CD14-positive monocyte (primary cell): Measurements from ENCODE around the gene FSCN2. TPM values are rescaled to one million over a fixed set of nuclear protein-coding genes. Genes with fewer than 3 reads are reported as not detected.

Source experiments
- DNase-seq, 3 donors: peaks; one replicate each; pipeline ENCODE4 v3.0.0-alpha.2; 2011 to 2022
- H2AFZ ChIP-seq: 2 replicates; pipeline ENCODE4 v1.6.0; 2012; ENCODE audit warnings: mild to moderate bottlenecking, low read depth, low read length, inconsistent platforms; ENCODE audit not compliant: insufficient read depth, poor library complexity, severe bottlenecking
- H3K27ac ChIP-seq, 2 donors: 1 replicate in 1 of 2; 2 replicates in 1 of 2; pipeline ENCODE4 v1.5.1; 2012 to 2013; ENCODE audit warnings: low read length in 2 of 2, control low read depth in 1 of 2, inconsistent platforms in 1 of 2, low read depth in 1 of 2, mild to moderate bottlenecking in 1 of 2
- H3K27me3 ChIP-seq, 2 donors: one replicate each; pipeline versions ENCODE4 v1.6.0 to v1.6.1; 2011 to 2013; ENCODE audit warnings: low read length in 2 of 2; ENCODE audit not compliant: control insufficient read depth in 2 of 2, insufficient read depth in 2 of 2
- H3K36me3 ChIP-seq, 2 donors: replicated peaks in 1 of 2; 1 replicate in 1 of 2; 2 replicates in 1 of 2; pipeline versions ENCODE4 v1.5.1 to v1.6.1; 2012 to 2013; ENCODE audit warnings: low read length in 2 of 2, control low read depth in 1 of 2, inconsistent platforms in 1 of 2, mild to moderate bottlenecking in 1 of 2; ENCODE audit not compliant: insufficient read depth in 2 of 2, control insufficient read depth in 1 of 2
- H3K4me1 ChIP-seq, 2 donors: 1 replicate in 1 of 2; 2 replicates in 1 of 2; pipeline versions ENCODE4 v1.5.1 to v1.6.1; 2012 to 2013; ENCODE audit warnings: low read length in 2 of 2, control low read depth in 1 of 2, inconsistent platforms in 1 of 2, mild to moderate bottlenecking in 1 of 2, moderate library complexity in 1 of 2; ENCODE audit not compliant: insufficient read depth in 2 of 2, control insufficient read depth in 1 of 2
- H3K4me2 ChIP-seq: replicated peaks from 2 replicates; pipeline ENCODE3; 2012; ENCODE audit warnings: low read length, moderate library complexity, mild to moderate bottlenecking; ENCODE audit not compliant: poor library complexity, severe bottlenecking; ENCODE audit errors: extremely low read depth
- H3K4me3 ChIP-seq, 3 experiments: fragments of 200-600 bp in 1 of 3; sonication (generic) in 1 of 3; replicated peaks in 1 of 3; 1 replicate in 2 of 3; 2 replicates in 1 of 3; pipeline ENCODE4 v1.5.1; 2011 to 2013; ENCODE audit warnings: low read length in 3 of 3, mild to moderate bottlenecking in 3 of 3, control low read depth in 2 of 3, low read depth in 2 of 3, inconsistent platforms in 1 of 3, moderate library complexity in 1 of 3
- H3K79me2 ChIP-seq: 2 replicates; pipeline ENCODE4 v1.6.0; 2012; ENCODE audit warnings: mild to moderate bottlenecking, control low read depth, inconsistent platforms, low read length, moderate library complexity; ENCODE audit not compliant: insufficient read depth
- H3K9ac ChIP-seq: 2 replicates; pipeline ENCODE4 v1.6.0; 2017; ENCODE audit warnings: low read length, mild to moderate bottlenecking; ENCODE audit not compliant: insufficient read depth, poor library complexity, severe bottlenecking
- H3K9me3 ChIP-seq, 2 donors: replicated peaks in 1 of 2; 1 replicate in 1 of 2; 2 replicates in 1 of 2; pipeline versions ENCODE4 v1.5.1 to v1.6.1; 2012 to 2013; ENCODE audit warnings: low read length in 2 of 2, control low read depth in 1 of 2; ENCODE audit not compliant: control insufficient read depth in 1 of 2, insufficient read depth in 1 of 2
- H4K20me1 ChIP-seq: 2 replicates; pipeline ENCODE4 v1.6.0; 2012; ENCODE audit warnings: mild to moderate bottlenecking, low read length, control low read depth, moderate library complexity; ENCODE audit not compliant: insufficient read depth
- H3K27ac Mint-ChIP-seq, 7 donors: one replicate each; pipeline ENCODE4 v1.8.0; 2020; ENCODE audit warnings: mild to moderate bottlenecking in 7 of 7, mixed read lengths in 7 of 7, moderate library complexity in 6 of 7, inconsistent platforms in 2 of 7
- H3K27me3 Mint-ChIP-seq, 3 donors: one replicate each; pipeline ENCODE4 v1.8.0; 2021 to 2022; ENCODE audit warnings: low read depth in 3 of 3, mild to moderate bottlenecking in 3 of 3, mixed read lengths in 3 of 3, moderate library complexity in 3 of 3, inconsistent platforms in 1 of 3
- H3K36me3 Mint-ChIP-seq, 2 donors: one replicate each; pipeline ENCODE4 v1.8.0; 2020; ENCODE audit warnings: mixed read lengths in 2 of 2, inconsistent platforms in 1 of 2, mild to moderate bottlenecking in 1 of 2
- H3K4me1 Mint-ChIP-seq: one replicate; pipeline ENCODE4 v1.8.0; 2020; ENCODE audit warnings: mild to moderate bottlenecking, mixed read lengths
- H3K4me3 Mint-ChIP-seq, 2 donors: one replicate each; pipeline ENCODE4 v1.8.0; 2020; ENCODE audit warnings: mild to moderate bottlenecking in 2 of 2, mixed read lengths in 2 of 2, moderate library complexity in 1 of 2
- H3K9me3 Mint-ChIP-seq, 7 donors: one replicate each; pipeline ENCODE4 v1.8.0; 2020 to 2022; ENCODE audit warnings: mixed read lengths in 7 of 7, mild to moderate bottlenecking in 6 of 7, moderate library complexity in 6 of 7, inconsistent platforms in 2 of 7
- CTCF ChIP-seq: fragments of 200-600 bp; IDR thresholded peaks from one replicate; pipeline ENCODE4 v1.8.0; 2022; ENCODE audit warnings: antibody characterized with exemption, mild to moderate bottlenecking
- WGBS: methylation state at CpG from one replicate; pipeline ENCODE4 v1.1.5; 2013; ENCODE audit warnings: missing lambda C conversion rate; ENCODE audit not compliant: insufficient coverage; 5-methylcytosine and 5-hydroxymethylcytosine counted together
- intact Hi-C, 2 donors: fragments of 100-400 bp; cut with micrococcal nuclease; formaldehyde crosslinking; loops; one replicate each; pipeline versions ENCODE4 v1.15.0 to v1.15.1; 2023
- polyA plus RNA-seq, 3 donors: library from polyadenylated mRNA; depleted of rRNA in 1 of 3; unstranded in 2 of 3; stranded (reverse) in 1 of 3; fragments of 300-500 nt in 2 of 3; fragments of >200 nt in 1 of 3; fragmentation: Illumina TruSeq in 2 of 3; gene quantifications; 1 replicate in 2 of 3; 2 replicates in 1 of 3; pipeline ENCODE4 v1.2.3, GENCODE V29; 2012 to 2021

Gene FSCN2
- polyA plus RNA-seq, 3 donors, result 0.07 TPM; not detected in 2

- Histone ChIP-seq H3K36me3 (peaks cover 31 to 38% of the 10 kb centered on the region in 2 donors), H2AFZ (no peak overlapping the region), H3K27me3 (peaks cover 9 to 48% of the 10 kb centered on the region in 2 donors), H3K4me1 (peaks cover 7 to 12% of the 10 kb centered on the region in 2 donors), H3K79me2 (no peaks in the 10 kb centered on the region), H3K9me3 (peaks cover 0 to 16% of the 10 kb centered on the region in 2 donors), H3K9ac (no peak overlapping the region), H3K4me2 (no peak overlapping the region), H4K20me1 (peaks cover 13% of the 10 kb centered on the region), H3K4me3 (no peak overlapping the region), H3K27ac (no peak overlapping the region)
- WGBS, result 9% methylated on average over 78 of the region's 89 CpGs
- peaks cover 0 to 6% (median 2%) of the 10 kb centered on the region in 7 donors for H3K9me3 Mint-ChIP-seq
- TF ChIP-seq CTCF, result no peak
- intact Hi-C loops, result loop anchor here (1.0 to 5.0 kb wide), 2 partner anchors 279 to 283 kb away; no protein-coding TSS in a partner anchor
- H3K36me3 Mint-ChIP-seq, result peaks cover 23 to 38% of the 10 kb centered on the region in 2 donors
- H3K27ac Mint-ChIP-seq, result no peak overlapping the region
- peaks cover 11% of the 10 kb centered on the region for H3K4me1 Mint-ChIP-seq
- H3K4me3 Mint-ChIP-seq, result peak overlapping the region in 1 of 2 donors; percentile 78
- H3K27me3 Mint-ChIP-seq, result peaks cover 35 to 53% (median 41%) of the 10 kb centered on the region in 3 donors
- DNase-seq, result no peak
Measured at GRCh38 chr17:81536299-81537290, 8.4 kb downstream of the FSCN2 start.

DNA sequence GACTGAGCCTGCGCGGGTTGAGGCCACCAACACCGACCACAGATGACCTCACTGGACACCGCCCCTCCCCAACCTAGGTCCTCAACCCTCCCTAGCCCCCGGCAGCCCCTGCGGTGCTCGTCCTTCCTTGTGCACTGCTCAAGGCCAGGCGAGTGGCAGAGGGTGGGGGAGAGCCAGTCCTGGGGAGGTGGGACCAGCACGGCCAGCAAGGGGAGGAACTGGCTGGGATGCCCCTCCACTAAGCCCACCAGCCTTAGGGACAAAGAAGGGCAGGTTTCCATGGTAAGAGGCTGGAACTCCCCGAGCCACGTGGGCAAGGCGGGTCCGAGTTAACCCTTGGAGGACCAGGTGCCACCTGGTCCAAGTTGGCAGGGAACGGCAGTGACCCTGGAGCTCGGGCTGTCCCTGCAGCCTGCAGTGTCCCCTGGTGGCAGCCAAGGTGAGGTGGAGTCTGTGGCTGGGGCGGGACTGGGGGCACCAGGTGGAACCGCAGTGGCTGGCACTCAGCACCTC, 9.2 kb downstream of the FSCN2 start:
- Mint-ChIP-seq H3K27ac (no peak overlapping the region), H3K9me3 (peaks cover 0 to 6% (median 2%) of the 10 kb centered on the region in 7 donors), H3K36me3 (peaks cover 24 to 44% of the 10 kb centered on the region in 2 donors), H3K4me3 (peak overlapping the region in 1 of 2 donors; percentile 63), H3K4me1 (peaks cover 11% of the 10 kb centered on the region), H3K27me3 (peaks cover 35 to 53% (median 41%) of the 10 kb centered on the region in 3 donors)
- Histone ChIP-seq H3K4me1 (peaks cover 7 to 12% of the 10 kb centered on the region in 2 donors), H4K20me1 (peaks cover 13% of the 10 kb centered on the region), H2AFZ (no peak overlapping the region), H3K27ac (no peak overlapping the region), H3K79me2 (no peaks in the 10 kb centered on the region), H3K9me3 (peaks cover 0 to 16% of the 10 kb centered on the region in 2 donors), H3K9ac (no peak overlapping the region), H3K4me3 (no peak overlapping the region), H3K27me3 (peaks cover 9 to 48% of the 10 kb centered on the region in 2 donors), H3K4me2 (no peak overlapping the region), H3K36me3 (peaks cover 35 to 42% of the 10 kb centered on the region in 2 donors)
- intact Hi-C loops, result loop anchor here (1.0 to 5.0 kb wide), 2 partner anchors 280 to 284 kb away; no protein-coding TSS in a partner anchor
- peak in 2 of 3 donors; percentile 27 to 43 for DNase-seq
- peak; percentile 85 for TF ChIP-seq CTCF
- WGBS, result 11% methylated on average over 7 of the region's 17 CpGs
